Heart left ventricle (tissue), 13 donors: Measurements from ENCODE around the gene ZDHHC24.

Experiments
- POLR2A ChIP-seq, 2 donors: fragments of 450-650 bp; IDR thresholded peaks; one replicate each; pipeline ENCODE4 v1.6.1; 2017; ENCODE audit warnings: antibody characterized with exemption in 2 of 2, mild to moderate bottlenecking in 2 of 2, moderate library complexity in 2 of 2
- TF ChIP-seq, protein P1 (sequence below), 12 donors: fragments of 200-600 bp; sonication (generic) in 4 of 12; IDR thresholded peaks; one replicate each; pipeline versions ENCODE4 v1.5.0 to v1.8.0; 2018 to 2022; ENCODE audit warnings: antibody characterized with exemption in 12 of 12, mild to moderate bottlenecking in 5 of 12
- donor health status: ischemic (EF 13 %, LVEDD 7.1; RV severe dilation, severe dysfunction).
- donor health status: DM: no; HTN: yes; CAD: no.
- donor health status: DM: no; HTN: no; CAD: no.
- donor health status: ischemic (EF 25% LVEDD 6.9; RV normal size, moderate dysfunction).
- donor health status: ischemic (EF 25% LVEDD 5.7; RV mildly dilated, moderate dysfunction).
- donor health status: ischemic (EF 35%, LVEDD 5.7; RV mildly dilated, moderate dysfunction).
- donor health status: nonischemic (EF 11% LVEDD 7.7; RV severe dilation, severe dysfunction).
- donor health status: DM: yes; HTN: yes; CAD: no.
- donor health status: PGD.
- donor health status: ischemic (EF 29% LVEDD 5.4; RV normal size, mild dysfunction).
- donor health status: nonischemic (EF 23%, LVEDD 6.1; RV moderate dilation, normal function).

DNA sequence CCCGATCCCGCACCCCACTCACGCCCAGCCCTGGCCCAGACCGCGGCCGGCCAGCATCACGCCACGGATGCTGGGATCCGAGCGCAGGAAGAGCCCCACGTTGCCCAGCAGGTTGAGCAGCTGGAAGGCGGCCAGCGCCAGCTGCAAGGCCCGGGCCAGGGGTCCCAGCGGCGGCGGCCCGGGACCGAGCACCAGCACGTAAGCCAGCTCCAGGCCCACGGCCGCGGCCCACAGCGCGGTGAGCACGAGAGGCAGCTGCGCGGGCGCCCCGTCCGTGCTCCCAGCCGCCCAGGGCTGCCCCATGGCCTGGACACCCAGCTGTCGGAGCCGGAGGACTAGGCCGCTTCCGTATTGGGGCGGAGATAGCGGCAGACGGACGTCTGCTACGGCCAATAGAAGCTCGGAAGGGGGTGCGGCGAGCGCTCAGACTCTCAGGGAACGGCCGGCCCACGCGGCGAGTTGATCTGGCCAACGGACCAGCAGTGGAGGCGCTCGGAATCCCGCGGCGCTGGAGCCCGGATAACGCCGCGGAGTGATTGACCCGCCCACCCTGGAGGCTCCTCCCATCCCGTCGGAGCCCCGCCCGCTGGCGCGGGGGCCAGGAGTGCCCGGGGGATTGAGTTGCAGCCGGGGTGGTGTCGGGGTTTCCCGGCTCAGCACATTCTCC lies at the start of gene ZDHHC24:
- TF ChIP-seq POLR2A (IDR thresholded peaks at IDR 0.05): peak in 1 of 2 donors; percentile 78
- TF ChIP-seq, protein P1, sequence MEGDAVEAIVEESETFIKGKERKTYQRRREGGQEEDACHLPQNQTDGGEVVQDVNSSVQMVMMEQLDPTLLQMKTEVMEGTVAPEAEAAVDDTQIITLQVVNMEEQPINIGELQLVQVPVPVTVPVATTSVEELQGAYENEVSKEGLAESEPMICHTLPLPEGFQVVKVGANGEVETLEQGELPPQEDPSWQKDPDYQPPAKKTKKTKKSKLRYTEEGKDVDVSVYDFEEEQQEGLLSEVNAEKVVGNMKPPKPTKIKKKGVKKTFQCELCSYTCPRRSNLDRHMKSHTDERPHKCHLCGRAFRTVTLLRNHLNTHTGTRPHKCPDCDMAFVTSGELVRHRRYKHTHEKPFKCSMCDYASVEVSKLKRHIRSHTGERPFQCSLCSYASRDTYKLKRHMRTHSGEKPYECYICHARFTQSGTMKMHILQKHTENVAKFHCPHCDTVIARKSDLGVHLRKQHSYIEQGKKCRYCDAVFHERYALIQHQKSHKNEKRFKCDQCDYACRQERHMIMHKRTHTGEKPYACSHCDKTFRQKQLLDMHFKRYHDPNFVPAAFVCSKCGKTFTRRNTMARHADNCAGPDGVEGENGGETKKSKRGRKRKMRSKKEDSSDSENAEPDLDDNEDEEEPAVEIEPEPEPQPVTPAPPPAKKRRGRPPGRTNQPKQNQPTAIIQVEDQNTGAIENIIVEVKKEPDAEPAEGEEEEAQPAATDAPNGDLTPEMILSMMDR (IDR thresholded peaks at IDR 0.05): peak in 1 of 12 donors; percentile 9
